Measurements from ENCODE around the gene SPON1.
A peak's percentile ranks its signal among the peaks of the same experiment; 100 is the strongest.
"Not testable (repeated sequence)": the region's sequence is repeated elsewhere in the genome, so short reads cannot be mapped to it uniquely, and the experiment has no call there.

Gene SPON1

GRCh38 chr11:13962562-13963168 lies at the start of gene SPON1:
Gene SPON1 (plus strand): TSS chr11:13962723. CDS start chr11:13962905, 182 bp downstream.
- DNase-seq: peak; percentile 54
- peak; percentile 67 for ATAC-seq

GRCh38 chr11:13917264-13917663 lies 45.3 kb upstream of the SPON1 start:
- DNase-seq (no peak), ATAC-seq (no peak)

DNA sequence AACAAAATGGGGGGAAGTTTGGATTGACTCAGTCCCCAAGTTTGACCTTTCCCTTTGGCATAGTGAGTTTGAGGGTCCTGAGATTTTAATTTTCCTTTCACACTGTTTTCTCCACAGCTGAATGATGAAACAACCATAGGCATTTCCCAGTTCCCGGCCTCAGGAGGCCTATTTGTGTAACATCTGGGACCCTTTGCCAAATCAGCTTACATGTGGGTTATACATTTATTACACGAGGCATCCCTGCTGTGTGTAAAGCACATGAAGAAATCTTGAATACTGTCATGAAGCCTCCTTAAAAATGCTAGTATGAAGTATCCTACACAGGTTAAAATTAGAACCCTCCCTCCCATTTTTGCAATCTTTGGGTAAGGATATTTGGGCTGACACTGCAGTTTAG lies 44.6 kb upstream of the SPON1 start:
- ATAC-seq (no peak), DNase-seq (no peak)

- ATAC-seq (no peak), DNase-seq (no peak)
Observed at GRCh38 chr11:13920756-13921155, 41.8 kb upstream of the SPON1 start.

DNA sequence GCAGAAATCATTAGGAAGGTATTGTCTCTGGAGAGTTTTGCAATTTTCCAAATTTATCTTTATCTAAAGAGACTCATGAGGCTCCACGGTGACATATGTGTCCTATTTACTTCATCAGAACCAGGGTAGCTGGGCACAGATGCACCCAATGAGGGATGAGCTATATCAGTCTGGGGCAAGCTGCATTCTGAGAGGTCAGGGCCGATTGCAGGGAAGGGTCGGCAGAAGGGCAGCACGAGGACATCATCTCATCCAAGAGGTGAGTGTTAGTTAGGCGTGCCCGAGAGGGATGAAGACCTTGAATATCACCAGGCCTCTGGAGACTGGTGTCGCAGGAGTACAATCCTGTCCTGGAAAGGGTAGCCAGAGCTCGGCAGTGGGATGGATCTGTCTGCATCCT lies 41.0 kb upstream of the SPON1 start:
- ATAC-seq: no peak
- no peak for DNase-seq

DNA sequence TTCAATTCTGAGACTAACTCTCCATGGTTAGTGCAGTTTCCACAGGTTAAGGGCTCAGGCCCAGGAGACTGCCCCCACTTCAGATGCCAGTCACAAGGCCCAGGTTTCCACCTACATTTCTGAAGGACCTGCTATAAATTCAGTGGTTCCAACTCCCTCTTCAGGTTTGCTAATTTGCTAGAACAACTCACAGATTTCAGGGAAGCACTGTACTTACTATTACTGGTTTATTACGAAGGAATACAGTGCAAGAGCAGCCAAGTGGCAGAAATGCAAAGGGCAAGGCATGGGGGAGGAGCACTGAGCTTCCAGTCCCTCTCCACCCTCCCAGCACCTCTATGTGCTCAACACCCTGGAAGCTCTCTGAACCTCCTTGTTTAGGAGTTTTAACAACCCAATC lies 39.3 kb upstream of the SPON1 start:
- DNase-seq (no peak), ATAC-seq (no peak)

- DNase-seq: no peak
- ATAC-seq: no peak
Observed at GRCh38 chr11:13923716-13924650, 38.5 kb upstream of the SPON1 start.

GRCh38 chr11:13924801-13925327 lies 37.7 kb upstream of the SPON1 start:
- ATAC-seq: no peak
- DNase-seq: no peak

- DNase-seq, ATAC-seq: not testable (repeated sequence)
Observed at GRCh38 chr11:13926366-13926765, 36.2 kb upstream of the SPON1 start.

- ATAC-seq (no peak), DNase-seq (no peak)
Observed at GRCh38 chr11:13926981-13927380, 35.5 kb upstream of the SPON1 start.

GRCh38 chr11:13927481-13927880 lies 35.0 kb upstream of the SPON1 start:
- DNase-seq (no peak), ATAC-seq (no peak)

DNA sequence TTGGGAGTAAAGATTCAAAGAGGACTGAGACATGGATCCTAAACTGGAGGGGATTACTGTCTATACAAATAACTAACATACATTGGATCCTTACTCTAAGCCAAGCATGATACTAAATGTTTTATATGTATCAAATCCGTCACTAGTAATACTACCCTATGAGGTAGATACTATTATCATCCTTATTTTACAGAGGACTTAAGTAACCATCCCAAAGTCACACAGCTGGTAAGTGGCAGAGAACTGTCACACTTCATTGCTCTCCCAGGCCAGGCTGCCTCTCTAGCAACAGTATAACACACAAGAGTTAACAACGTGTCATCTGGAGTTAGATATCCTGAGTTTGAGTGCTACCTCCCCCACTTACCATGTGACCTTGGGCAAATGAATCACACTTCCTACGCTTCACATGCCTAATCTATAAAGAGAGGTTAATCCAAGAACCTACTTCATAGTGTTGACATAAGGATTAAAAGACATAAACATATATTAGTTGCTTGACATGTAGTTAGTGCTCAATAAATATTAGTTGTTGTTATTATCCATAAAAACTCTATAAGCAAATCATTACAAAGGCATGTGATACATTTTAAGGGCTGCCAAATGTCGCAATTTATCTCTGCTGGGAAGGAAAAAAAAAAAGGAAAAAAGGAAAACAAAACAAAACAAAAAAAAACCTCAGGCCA lies 33.8 kb upstream of the SPON1 start:
- ATAC-seq (peak; percentile 59), DNase-seq (no peak)

DNA sequence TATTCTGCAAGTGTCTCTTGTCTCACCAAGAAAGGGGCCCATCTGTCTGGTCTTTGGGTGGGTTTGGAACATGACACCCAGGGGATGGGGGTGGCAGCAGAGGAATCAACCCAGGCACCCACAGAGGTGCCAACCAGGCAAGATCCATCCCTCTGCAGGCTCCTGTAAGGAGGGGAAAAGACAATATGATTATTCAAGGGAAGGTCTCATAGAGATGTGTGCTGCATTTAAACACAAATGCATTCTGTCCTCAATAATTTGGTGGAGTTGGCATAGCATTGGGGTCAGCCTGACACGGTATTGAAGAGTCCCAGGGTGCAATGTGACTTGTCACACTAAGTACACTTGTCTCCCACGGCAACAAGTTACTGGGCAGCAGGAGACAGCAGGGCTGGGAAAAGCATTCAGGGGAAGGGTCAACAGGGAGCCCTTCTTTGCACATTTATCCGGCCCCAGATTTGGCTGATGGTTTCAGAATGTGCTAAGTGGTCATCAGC lies 33.1 kb upstream of the SPON1 start:
- no peak for ATAC-seq
- no peak for DNase-seq

- ATAC-seq (no peak), DNase-seq (no peak)
Observed at GRCh38 chr11:13931356-13931755, 31.2 kb upstream of the SPON1 start.

GRCh38 chr11:13937154-13937553 lies 25.4 kb upstream of the SPON1 start:
- not testable (repeated sequence) for DNase-seq, ATAC-seq

DNA sequence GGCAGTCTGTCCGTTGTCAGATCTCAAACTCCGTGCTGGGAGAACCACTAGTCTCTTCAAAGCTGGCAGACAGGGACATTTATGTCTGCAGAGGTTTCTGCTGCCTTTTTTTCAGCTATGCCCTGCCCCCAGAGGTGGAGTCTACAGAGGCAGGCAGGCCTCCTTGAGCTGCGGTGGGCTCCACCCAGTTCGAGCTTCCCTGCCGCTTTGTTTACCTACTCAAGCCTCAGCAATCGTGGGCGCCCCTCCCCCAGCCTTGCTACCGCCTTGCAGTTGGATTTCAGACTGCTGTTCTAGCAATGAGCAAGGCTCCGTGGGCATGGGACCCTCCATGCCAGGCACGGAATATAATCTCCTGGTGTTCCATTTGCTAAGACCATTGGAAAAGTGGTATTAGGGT lies 23.7 kb upstream of the SPON1 start:
- ATAC-seq, DNase-seq: not testable (repeated sequence)

- peak; percentile 46 for ATAC-seq
- DNase-seq: no peak
Observed at GRCh38 chr11:13939961-13940906, 22.3 kb upstream of the SPON1 start.

GRCh38 chr11:13940907-13941256 lies 21.6 kb upstream of the SPON1 start:
- no peak for ATAC-seq
- no peak for DNase-seq

DNA sequence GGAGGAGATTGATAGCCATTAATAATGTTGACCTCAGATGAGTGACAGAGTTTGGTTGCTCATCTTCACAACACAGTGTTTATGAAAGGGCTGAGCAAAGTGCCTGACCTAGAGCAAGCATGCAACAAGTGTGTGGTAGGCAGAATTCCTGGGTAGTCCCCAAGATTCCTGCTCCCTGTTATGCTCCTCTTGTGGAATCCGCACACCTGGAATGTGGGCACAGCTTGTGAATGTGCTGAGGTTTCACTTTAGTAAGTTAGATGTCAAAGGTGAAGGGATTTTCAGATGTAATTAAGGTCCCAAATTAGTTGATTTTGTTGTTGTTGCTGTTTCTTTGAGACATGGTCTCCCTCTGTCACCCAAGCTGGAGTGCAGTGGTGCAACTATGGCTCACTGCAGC lies 20.7 kb upstream of the SPON1 start:
- ATAC-seq: no peak
- DNase-seq: no peak

DNA sequence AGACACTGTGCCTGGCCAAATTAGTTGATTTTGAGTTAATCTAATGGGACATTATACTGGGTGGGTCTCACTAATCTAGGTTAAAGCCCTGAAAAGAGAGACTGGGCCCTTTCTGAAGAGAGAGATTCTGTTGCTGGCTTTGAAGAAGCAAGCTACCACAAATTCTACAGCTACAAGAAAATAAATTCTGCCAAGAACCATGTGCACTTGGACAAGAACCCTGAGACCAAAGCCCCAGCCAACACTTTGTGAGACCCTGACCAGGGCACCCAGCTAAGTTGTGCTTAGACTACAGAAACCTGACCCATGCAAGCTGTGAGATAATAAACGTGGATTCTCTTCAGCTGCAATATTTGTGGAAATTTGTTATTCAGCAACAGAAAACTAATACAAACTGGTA lies 20.1 kb upstream of the SPON1 start:
- ATAC-seq: no peak
- DNase-seq: no peak

DNA sequence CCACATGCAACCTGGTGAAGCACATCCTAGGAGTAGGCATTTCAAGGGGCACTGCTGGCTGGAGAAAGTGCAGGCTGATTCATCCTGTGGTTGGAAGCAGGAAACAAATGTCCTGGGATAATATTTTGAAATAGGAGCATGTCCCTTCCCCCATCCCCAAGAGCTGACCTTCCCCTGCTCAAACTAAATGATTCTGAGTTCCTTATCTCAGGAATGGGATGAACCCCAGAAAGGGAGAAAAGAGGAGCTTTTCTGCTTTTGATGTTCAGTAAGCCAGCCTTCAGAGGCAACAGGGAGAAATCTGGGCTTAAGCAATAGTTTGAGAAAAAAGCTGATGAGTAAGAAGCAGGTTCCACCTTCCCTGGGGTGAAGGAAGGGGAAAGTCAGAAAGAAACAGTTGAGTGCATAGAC lies 19.5 kb upstream of the SPON1 start:
- ATAC-seq: no peak
- DNase-seq: no peak

Measured in stimulated activated naive CD8-positive, alpha-beta T cell treated with anti-CD3 and anti-CD28 coated beads, Interleukin-15, Interleukin-2, amounts not matched to agents 100 U/mL and 50 U/mL, for 24 hours (primary cell).